ENCODE data around the gene PALLD. TPM values are rescaled to one million over a fixed set of nuclear protein-coding genes. Genes with fewer than 3 reads are reported as not detected.

PALLD gene
- polyA plus RNA-seq, 1 donor (not counting 4 experiments of a cell fraction or from before 2014, with no cell fraction given), result 136 TPM

DNA sequence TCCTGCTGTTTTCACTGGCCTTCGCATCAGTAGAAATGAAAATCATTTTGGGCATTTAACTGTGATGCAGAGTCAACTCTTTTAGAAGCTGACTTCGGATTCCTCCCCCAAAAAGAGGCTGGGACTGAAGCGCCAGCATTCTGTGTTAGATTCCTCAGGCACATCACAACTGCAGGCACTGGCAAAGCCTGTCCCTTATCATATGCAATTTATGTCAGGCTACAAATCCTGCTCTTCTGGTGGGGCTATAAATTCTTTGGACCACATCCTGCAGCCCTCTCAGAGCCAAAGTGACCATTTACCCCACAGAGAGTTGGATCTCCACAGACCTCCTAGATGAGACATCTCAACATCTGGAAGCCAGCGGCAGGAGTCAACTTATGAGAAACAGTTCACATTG is 374.8 kb downstream of the PALLD start:
- H3K4me3 ChIP-seq (ENCODE audit: control insufficient read depth in 2 of 3, extremely low read depth in 1 of 3, insufficient read depth in 2 of 3, low read depth in 1 of 3, low read length in 3 of 3), result no peak overlapping the region
- peaks cover 22% of the 10 kb centered on the region for H3K4me1 ChIP-seq (ENCODE audit: control insufficient read depth, extremely low read depth, insufficient read depth, low read length)
- peaks cover 92% of the 10 kb centered on the region for H3K79me2 ChIP-seq (ENCODE audit: control insufficient read depth, insufficient read depth, low read length)
- no peak overlapping the region for H3K27ac ChIP-seq (ENCODE audit: control insufficient read depth, insufficient read depth, low read length)
- DNase-seq (ENCODE audit: low read depth, low spot score), result no peak
- no peaks in the 10 kb centered on the region for H3K9me3 ChIP-seq (ENCODE audit: control insufficient read depth, low read depth, low read length)
- peaks cover 6% of the 10 kb centered on the region for H4K20me1 ChIP-seq (ENCODE audit: control insufficient read depth, extremely low read depth, insufficient read depth, low read length)
- TF ChIP-seq EZH2 (IDR thresholded peaks at IDR 0.05; ENCODE audit: low read length), result no peak
- peak; percentile 68 for FAIRE-seq
- no peaks in the 10 kb centered on the region for H3K9me1 ChIP-seq (ENCODE audit: control insufficient read depth, extremely low read depth, insufficient read depth, low read length)
- H3K27me3 ChIP-seq (ENCODE audit: control insufficient read depth, extremely low read depth, insufficient read depth, low read length), result no peaks in the 10 kb centered on the region
- H2AFZ ChIP-seq (ENCODE audit: control insufficient read depth, low read length), result no peak overlapping the region
- H3K36me3 ChIP-seq (ENCODE audit: control insufficient read depth in 2 of 2, extremely low read depth in 1 of 2, insufficient read depth in 2 of 2, low read length in 2 of 2), result peaks cover 16 to 28% of the 10 kb centered on the region in 2 experiments
- no peak overlapping the region for H3K4me2 ChIP-seq (ENCODE audit: control insufficient read depth, extremely low read depth, insufficient read depth, low read depth, low read length)
- dilution Hi-C loops (cut with MboI; ENCODE audit: extremely low pct_ligation_motif_present, low sequenced_read_pairs), result no loop called here
- no peak overlapping the region for H3K9ac ChIP-seq (ENCODE audit: control insufficient read depth, extremely low read depth, insufficient read depth, low read length)

DNA sequence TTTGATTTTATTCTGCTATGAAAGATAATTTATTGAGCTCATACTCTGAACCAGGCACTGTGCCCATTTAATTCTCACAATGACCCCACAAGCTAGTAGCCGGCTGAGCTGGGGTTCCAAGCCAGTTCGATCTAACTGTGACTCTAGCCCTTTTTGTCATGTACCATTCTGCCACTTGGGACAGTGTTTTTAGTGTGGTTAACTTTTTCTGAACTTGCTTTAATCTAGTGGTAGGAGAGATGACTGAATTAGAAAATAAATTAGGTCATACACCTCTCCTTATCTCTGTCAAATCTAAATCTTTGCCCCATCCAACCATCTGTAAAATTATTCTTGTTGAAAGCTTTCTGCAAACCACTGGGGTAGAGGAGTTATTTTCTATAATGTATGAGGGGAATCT is 377.2 kb downstream of the PALLD start:
- Histone ChIP-seq H3K27ac (ENCODE audit: control insufficient read depth, insufficient read depth, low read length) (no peak overlapping the region), H3K4me3 (ENCODE audit: control insufficient read depth in 2 of 3, extremely low read depth in 1 of 3, insufficient read depth in 2 of 3, low read depth in 1 of 3, low read length in 3 of 3) (no peak overlapping the region), H3K9me3 (ENCODE audit: control insufficient read depth, low read depth, low read length) (no peaks in the 10 kb centered on the region), H3K9ac (ENCODE audit: control insufficient read depth, extremely low read depth, insufficient read depth, low read length) (no peak overlapping the region), H3K4me2 (ENCODE audit: control insufficient read depth, extremely low read depth, insufficient read depth, low read depth, low read length) (no peak overlapping the region), H2AFZ (ENCODE audit: control insufficient read depth, low read length) (no peak overlapping the region), H3K79me2 (ENCODE audit: control insufficient read depth, insufficient read depth, low read length) (peaks cover 85% of the 10 kb centered on the region), H3K36me3 (ENCODE audit: control insufficient read depth in 2 of 2, extremely low read depth in 1 of 2, insufficient read depth in 2 of 2, low read length in 2 of 2) (peaks cover 15 to 16% of the 10 kb centered on the region in 2 experiments), H3K9me1 (ENCODE audit: control insufficient read depth, extremely low read depth, insufficient read depth, low read length) (no peaks in the 10 kb centered on the region), H3K27me3 (ENCODE audit: control insufficient read depth, extremely low read depth, insufficient read depth, low read length) (no peaks in the 10 kb centered on the region), H4K20me1 (ENCODE audit: control insufficient read depth, extremely low read depth, insufficient read depth, low read length) (peaks cover 6% of the 10 kb centered on the region), H3K4me1 (ENCODE audit: control insufficient read depth, extremely low read depth, insufficient read depth, low read length) (peaks cover 9% of the 10 kb centered on the region)
- dilution Hi-C loops (cut with MboI; ENCODE audit: extremely low pct_ligation_motif_present, low sequenced_read_pairs), result no loop called here
- no peak for FAIRE-seq
- DNase-seq (ENCODE audit: low read depth, low spot score), result no peak
- TF ChIP-seq EZH2 (IDR thresholded peaks at IDR 0.05; ENCODE audit: low read length), result no peak
- TF ChIP-seq, protein P1, sequence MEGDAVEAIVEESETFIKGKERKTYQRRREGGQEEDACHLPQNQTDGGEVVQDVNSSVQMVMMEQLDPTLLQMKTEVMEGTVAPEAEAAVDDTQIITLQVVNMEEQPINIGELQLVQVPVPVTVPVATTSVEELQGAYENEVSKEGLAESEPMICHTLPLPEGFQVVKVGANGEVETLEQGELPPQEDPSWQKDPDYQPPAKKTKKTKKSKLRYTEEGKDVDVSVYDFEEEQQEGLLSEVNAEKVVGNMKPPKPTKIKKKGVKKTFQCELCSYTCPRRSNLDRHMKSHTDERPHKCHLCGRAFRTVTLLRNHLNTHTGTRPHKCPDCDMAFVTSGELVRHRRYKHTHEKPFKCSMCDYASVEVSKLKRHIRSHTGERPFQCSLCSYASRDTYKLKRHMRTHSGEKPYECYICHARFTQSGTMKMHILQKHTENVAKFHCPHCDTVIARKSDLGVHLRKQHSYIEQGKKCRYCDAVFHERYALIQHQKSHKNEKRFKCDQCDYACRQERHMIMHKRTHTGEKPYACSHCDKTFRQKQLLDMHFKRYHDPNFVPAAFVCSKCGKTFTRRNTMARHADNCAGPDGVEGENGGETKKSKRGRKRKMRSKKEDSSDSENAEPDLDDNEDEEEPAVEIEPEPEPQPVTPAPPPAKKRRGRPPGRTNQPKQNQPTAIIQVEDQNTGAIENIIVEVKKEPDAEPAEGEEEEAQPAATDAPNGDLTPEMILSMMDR (optimal IDR thresholded peaks at IDR 0.05 in 1 of 3, IDR thresholded peaks at IDR 0.05 in 1 of 3, conservative IDR thresholded peaks at IDR 0.05 in 1 of 3; ENCODE audit: extremely low read depth in 1 of 3, insufficient read depth in 2 of 3, low read length in 3 of 3), result no peak

DNA sequence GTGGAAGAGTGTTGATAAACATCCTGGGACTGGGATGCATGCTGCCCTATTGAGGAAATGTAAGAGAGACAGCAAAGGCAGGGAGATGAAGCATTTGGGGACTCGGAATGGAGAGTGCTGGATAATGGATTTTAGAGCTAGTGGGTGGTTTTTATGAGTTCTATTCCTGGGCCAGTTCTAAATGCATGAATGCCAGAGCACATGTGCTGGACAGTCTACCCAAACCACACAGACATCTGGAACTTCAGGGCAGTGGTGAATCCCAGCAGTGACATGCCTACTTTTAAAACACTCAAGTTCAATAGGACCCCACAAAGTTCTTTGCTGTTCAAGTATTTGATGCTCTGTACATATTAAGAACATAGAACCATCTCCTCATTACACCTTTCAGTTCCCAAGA is 379.3 kb downstream of the PALLD start:
- H4K20me1 ChIP-seq (ENCODE audit: control insufficient read depth, extremely low read depth, insufficient read depth, low read length), result peaks cover 6% of the 10 kb centered on the region
- no peaks in the 10 kb centered on the region for H3K9me3 ChIP-seq (ENCODE audit: control insufficient read depth, low read depth, low read length)
- no peak overlapping the region for H3K4me3 ChIP-seq (ENCODE audit: control insufficient read depth in 2 of 3, extremely low read depth in 1 of 3, insufficient read depth in 2 of 3, low read depth in 1 of 3, low read length in 3 of 3)
- peaks cover 85% of the 10 kb centered on the region for H3K79me2 ChIP-seq (ENCODE audit: control insufficient read depth, insufficient read depth, low read length)
- dilution Hi-C loops (cut with MboI; ENCODE audit: extremely low pct_ligation_motif_present, low sequenced_read_pairs), result no loop called here
- no peak overlapping the region for H2AFZ ChIP-seq (ENCODE audit: control insufficient read depth, low read length)
- no peaks in the 10 kb centered on the region for H3K9me1 ChIP-seq (ENCODE audit: control insufficient read depth, extremely low read depth, insufficient read depth, low read length)
- H3K27me3 ChIP-seq (ENCODE audit: control insufficient read depth, extremely low read depth, insufficient read depth, low read length), result no peaks in the 10 kb centered on the region
- no peak overlapping the region for H3K4me2 ChIP-seq (ENCODE audit: control insufficient read depth, extremely low read depth, insufficient read depth, low read depth, low read length)
- TF ChIP-seq, protein P1 (optimal IDR thresholded peaks at IDR 0.05 in 1 of 3, IDR thresholded peaks at IDR 0.05 in 1 of 3, conservative IDR thresholded peaks at IDR 0.05 in 1 of 3; ENCODE audit: extremely low read depth in 1 of 3, insufficient read depth in 2 of 3, low read length in 3 of 3), result no peak
- no peak for TF ChIP-seq EZH2 (IDR thresholded peaks at IDR 0.05; ENCODE audit: low read length)
- FAIRE-seq, result no peak
- no peak for DNase-seq (ENCODE audit: low read depth, low spot score)
- no peak overlapping the region for H3K27ac ChIP-seq (ENCODE audit: control insufficient read depth, insufficient read depth, low read length)
- H3K9ac ChIP-seq (ENCODE audit: control insufficient read depth, extremely low read depth, insufficient read depth, low read length), result no peak overlapping the region
- peaks cover 14 to 18% of the 10 kb centered on the region in 2 experiments for H3K36me3 ChIP-seq (ENCODE audit: control insufficient read depth in 2 of 2, extremely low read depth in 1 of 2, insufficient read depth in 2 of 2, low read length in 2 of 2)
- peaks cover 9% of the 10 kb centered on the region for H3K4me1 ChIP-seq (ENCODE audit: control insufficient read depth, extremely low read depth, insufficient read depth, low read length)

All from keratinocyte (primary cell).